Transverse colon (tissue), 4 donors: ENCODE results near the gene MGA. TPM values are rescaled to one million over a fixed set of nuclear protein-coding genes. Genes with fewer than 3 reads are reported as not detected.

ENCODE experiments used
- DNase-seq: peaks from one replicate; pipeline ENCODE4 v3.0.0-alpha.2; 2019
- H3K27ac ChIP-seq, 4 donors: fragments of 200-600 bp; sonication (generic); 2 replicates each; pipeline ENCODE4 v1.5.1; 2016 to 2018; ENCODE audit warnings: inconsistent platforms in 4 of 4
- H3K27me3 ChIP-seq: fragments of 200-600 bp; sonication (generic); 2 replicates; pipeline ENCODE4 v1.5.1; 2017; ENCODE audit warnings: inconsistent platforms
- H3K36me3 ChIP-seq, 4 donors: fragments of 200-600 bp; sonication (generic); 2 replicates each; pipeline ENCODE4 v1.5.1; 2017 to 2019; ENCODE audit warnings: inconsistent platforms in 4 of 4
- H3K4me1 ChIP-seq, 4 donors: fragments of 200-600 bp; sonication (generic); 2 replicates each; pipeline ENCODE4 v1.5.1; 2017 to 2020; ENCODE audit warnings: inconsistent platforms in 4 of 4
- H3K4me3 ChIP-seq, 4 donors: fragments of 200-600 bp; sonication (generic); 1 replicate in 1 of 4; 2 replicates in 3 of 4; pipeline versions ENCODE4 v1.5.1 to v1.6.1; 2017 to 2019; ENCODE audit warnings: inconsistent platforms in 4 of 4
- H3K9me3 ChIP-seq, 2 donors: fragments of 200-600 bp; sonication (generic); 2 replicates each; pipeline ENCODE4 v1.5.1; 2017 to 2019; ENCODE audit warnings: inconsistent platforms in 2 of 2
- CTCF ChIP-seq, 5 experiments: fragments of 200-600 bp in 3 of 5; fragments of 450-650 bp in 2 of 5; sonication (generic) in 3 of 5; IDR thresholded peaks; 1 replicate in 2 of 5; 2 replicates in 3 of 5; pipeline ENCODE4 v1.5.1; 2016 to 2017; ENCODE audit warnings: antibody characterized with exemption in 5 of 5, inconsistent platforms in 3 of 5, mild to moderate bottlenecking in 2 of 5, moderate library complexity in 1 of 5
- EP300 ChIP-seq: sonication (generic); formaldehyde crosslinking; IDR thresholded peaks from one replicate; pipeline ENCODE4 v1.6.1; 2017; ENCODE audit warnings: antibody characterized with exemption, low read depth
- POLR2A ChIP-seq: fragments of 450-650 bp; IDR thresholded peaks from one replicate; pipeline ENCODE4 v1.6.1; 2016; ENCODE audit warnings: antibody characterized with exemption, mild to moderate bottlenecking, moderate library complexity
- POLR2AphosphoS5 ChIP-seq, 3 donors: sonication (generic); formaldehyde crosslinking; IDR thresholded peaks; one replicate each; pipeline ENCODE4 v1.6.1; 2016; ENCODE audit warnings: antibody characterized with exemption in 3 of 3
- WGBS, 2 donors: methylation state at CpG; one replicate each; pipeline ENCODE4 v1.1.5; 2018; ENCODE audit warnings: low coverage in 1 of 2; 5-methylcytosine and 5-hydroxymethylcytosine counted together
- in situ Hi-C, 4 donors: fragments of 200-750 bp; cut with MboI; loops; one replicate each; pipeline versions ENCODE4 v1.15.0 to v1.15.1; 2017; ENCODE audit warnings: low sequenced_read_pairs in 3 of 4, low pct_ligation_motif_present in 1 of 4, low pct_unique_long_range_greater_than_20kb in 1 of 4
- intact Hi-C: fragments of 100-400 bp; cut with DNase I; formaldehyde crosslinking; loops from one replicate; pipeline ENCODE4 v1.15.1; 2023; ENCODE audit warnings: low total_unique reads
- total RNA-seq, 4 donors: library from RNA; depleted of rRNA; stranded (reverse); fragments of >200 nt; gene quantifications; one replicate each; pipeline ENCODE4 v1.1.0, GENCODE V29; 2016

Gene MGA
- total RNA-seq, 4 donors from 2014 or later, result 12.3 to 33.2 (median 27.6) TPM

GRCh38 chr15:41788262-41788661 is 128.1 kb downstream of the MGA start:
- Histone ChIP-seq H3K9me3 (no peaks in the 10 kb centered on the region), H3K36me3 (no peaks in the 10 kb centered on the region), H3K4me3 (no peak overlapping the region), H3K27ac (no peak overlapping the region), H3K27me3 (no peaks in the 10 kb centered on the region), H3K4me1 (peaks cover 9 to 33% (median 23%) of the 10 kb centered on the region in 4 donors)
- 83% methylated on average over 3 of the region's 3 CpGs; no CpG with 5 or more reads in 1 of the 2 donors for WGBS, 2 donors
- in situ Hi-C loops (no loop called here), intact Hi-C loops (no loop called here)
- no peak for DNase-seq
- TF ChIP-seq POLR2AphosphoS5 (IDR thresholded peaks at IDR 0.05) (no peak), POLR2A (no peak), CTCF (IDR thresholded peaks at IDR 0.05) (no peak), EP300 (no peak)

GRCh38 chr15:41789236-41789635 is 129.0 kb downstream of the MGA start:
- Histone ChIP-seq H3K4me1 (peaks cover 9 to 33% (median 23%) of the 10 kb centered on the region in 4 donors), H3K9me3 (no peaks in the 10 kb centered on the region), H3K27ac (no peak overlapping the region), H3K4me3 (no peak overlapping the region), H3K36me3 (no peaks in the 10 kb centered on the region), H3K27me3 (no peaks in the 10 kb centered on the region)
- intact Hi-C loops, result no loop called here
- no peak for DNase-seq
- 43 to 64% methylated on average over 1 to 4 of the region's 4 CpGs for WGBS, 2 donors
- no peak for TF ChIP-seq EP300
- TF ChIP-seq POLR2AphosphoS5 (IDR thresholded peaks at IDR 0.05), result no peak
- no peak for TF ChIP-seq POLR2A
- no peak for TF ChIP-seq CTCF (IDR thresholded peaks at IDR 0.05)
- in situ Hi-C loops, result no loop called here

GRCh38 chr15:41789662-41790061 is 129.5 kb downstream of the MGA start:
- intact Hi-C loops (no loop called here), in situ Hi-C loops (no loop called here)
- Histone ChIP-seq H3K4me3 (no peak overlapping the region), H3K9me3 (no peaks in the 10 kb centered on the region), H3K36me3 (no peaks in the 10 kb centered on the region), H3K27me3 (no peaks in the 10 kb centered on the region), H3K4me1 (peaks cover 9 to 33% (median 23%) of the 10 kb centered on the region in 4 donors), H3K27ac (no peak overlapping the region)
- TF ChIP-seq CTCF (IDR thresholded peaks at IDR 0.05) (no peak), POLR2AphosphoS5 (IDR thresholded peaks at IDR 0.05) (no peak), EP300 (no peak), POLR2A (no peak)
- no peak for DNase-seq

GRCh38 chr15:41790169-41790568 is 130.0 kb downstream of the MGA start:
- Histone ChIP-seq H3K36me3 (no peaks in the 10 kb centered on the region), H3K27me3 (no peaks in the 10 kb centered on the region), H3K27ac (no peak overlapping the region), H3K4me1 (peaks cover 9 to 33% (median 23%) of the 10 kb centered on the region in 4 donors), H3K4me3 (no peak overlapping the region), H3K9me3 (no peaks in the 10 kb centered on the region)
- intact Hi-C loops (no loop called here), in situ Hi-C loops (no loop called here)
- no peak for DNase-seq
- WGBS, 2 donors, result 83 to 98% methylated on average over 2 to 3 of the region's 3 CpGs
- TF ChIP-seq CTCF (IDR thresholded peaks at IDR 0.05) (no peak), EP300 (no peak), POLR2A (no peak), POLR2AphosphoS5 (IDR thresholded peaks at IDR 0.05) (no peak)
